NCI-H510A (cell line): ENCODE results near the gene UBE2I.
"Not testable (repeated sequence)": the region's sequence is repeated elsewhere in the genome, so short reads cannot be mapped to it uniquely, and the experiment has no call there.

Experiments used
- DNase-seq: peaks from one replicate; lab custom pipeline; 2025; lab: John Stamatoyannopoulos, UW

The UBE2I gene

GRCh38 chr16:1293921-1294656 lies 15.3 kb upstream of the UBE2I start:
- DNase-seq, result no peak

DNA sequence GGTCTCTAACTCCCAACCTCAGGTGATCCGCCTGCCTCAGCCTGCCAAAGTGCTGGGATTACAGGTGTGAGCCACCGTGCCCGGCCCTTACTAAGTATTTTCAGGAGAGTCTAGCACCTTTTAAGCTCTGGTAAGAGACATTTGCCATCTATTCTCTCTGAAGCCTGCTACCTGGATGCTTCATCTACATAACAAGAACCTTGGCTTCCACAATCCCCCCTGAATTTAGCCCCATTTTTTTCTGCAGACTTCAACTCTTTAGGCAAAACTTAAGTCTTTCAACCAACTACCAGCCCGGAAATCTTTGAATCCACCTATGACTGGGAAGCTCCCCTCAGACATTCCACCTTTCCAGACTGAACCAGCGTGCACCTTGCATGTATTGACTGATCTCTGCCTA lies 14.0 kb upstream of the UBE2I start:
- no peak for DNase-seq

DNA sequence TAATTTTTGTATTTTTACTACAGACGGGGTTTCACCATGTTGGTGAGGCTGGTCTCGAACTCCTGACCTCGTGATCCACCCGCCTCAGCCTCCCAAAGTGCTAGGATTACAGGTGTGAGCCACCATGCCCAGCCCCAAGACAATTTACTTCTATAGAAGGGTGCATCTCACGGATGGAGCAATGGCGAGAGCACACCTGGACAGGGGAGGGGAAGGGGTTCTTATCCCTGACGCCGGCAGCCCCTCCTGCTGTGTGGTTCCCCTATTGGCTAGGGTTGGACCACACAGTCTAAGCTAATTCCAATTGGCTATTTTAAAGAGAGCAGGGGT lies 12.8 kb upstream of the UBE2I start:
- not testable (repeated sequence) for DNase-seq

- peak; percentile 43 for DNase-seq
Observed at GRCh38 chr16:1297018-1297696, 12.3 kb upstream of the UBE2I start.

DNA sequence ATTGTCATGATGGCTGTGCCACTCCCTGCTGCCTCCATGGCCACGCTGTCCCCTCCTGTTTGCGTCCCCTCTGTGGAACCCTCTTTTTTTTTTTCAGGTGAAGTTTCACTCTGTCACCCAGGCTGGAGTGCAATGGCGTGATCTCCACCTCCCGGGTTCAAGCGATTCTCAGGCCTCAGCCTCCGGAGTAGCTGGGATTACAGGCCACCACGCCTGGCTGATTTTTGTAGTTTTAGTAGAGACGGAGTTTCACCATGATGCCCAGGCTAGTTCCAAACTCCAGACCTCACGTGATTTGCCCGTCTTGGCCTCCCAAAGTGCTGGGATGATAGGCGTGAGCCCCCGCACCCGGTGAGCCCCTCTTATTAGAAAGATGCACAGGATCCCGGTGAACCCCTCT lies 11.0 kb upstream of the UBE2I start:
- DNase-seq, result no peak

DNA sequence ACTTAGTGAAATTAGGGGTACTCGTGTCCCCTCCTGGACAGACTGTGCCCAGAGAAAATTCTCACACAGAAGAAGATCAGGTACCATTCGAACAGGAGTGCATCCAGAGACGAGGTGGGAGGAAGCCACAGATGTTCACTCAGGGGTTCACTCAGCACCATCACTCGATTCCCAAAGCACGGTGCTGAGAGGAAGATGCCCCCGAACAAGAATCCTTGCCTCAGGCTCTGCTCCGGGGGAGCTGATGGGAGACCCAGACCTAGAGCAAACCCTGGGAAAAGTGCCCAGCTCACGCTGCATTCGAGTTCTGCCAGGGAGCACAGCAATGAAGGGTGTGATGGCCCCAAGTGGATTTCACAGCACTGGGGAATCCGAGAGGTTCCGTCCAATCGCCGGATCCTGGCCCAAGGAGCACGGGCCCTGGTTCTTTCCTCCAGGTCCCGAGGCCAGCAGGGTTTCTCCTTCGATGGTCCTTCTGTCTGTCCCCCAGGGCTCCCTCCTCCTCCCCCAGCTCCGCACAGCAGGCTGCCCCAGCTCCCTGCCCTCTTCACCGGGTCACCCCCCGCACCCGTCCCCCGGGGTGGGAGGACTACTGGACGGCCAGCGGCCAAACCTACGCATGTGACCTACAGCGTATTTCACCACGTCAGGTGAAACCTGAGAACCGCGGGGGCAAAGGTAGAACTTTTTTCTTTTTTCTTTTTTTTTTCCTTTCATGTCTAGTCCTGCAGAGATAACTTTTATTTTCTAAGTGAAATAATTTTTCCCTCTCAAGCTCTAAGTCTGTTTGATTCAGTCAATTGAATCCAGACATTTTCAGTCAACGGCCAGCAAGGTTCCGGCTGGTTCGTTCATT lies 10.2 kb upstream of the UBE2I start:
- DNase-seq, result no peak

DNA sequence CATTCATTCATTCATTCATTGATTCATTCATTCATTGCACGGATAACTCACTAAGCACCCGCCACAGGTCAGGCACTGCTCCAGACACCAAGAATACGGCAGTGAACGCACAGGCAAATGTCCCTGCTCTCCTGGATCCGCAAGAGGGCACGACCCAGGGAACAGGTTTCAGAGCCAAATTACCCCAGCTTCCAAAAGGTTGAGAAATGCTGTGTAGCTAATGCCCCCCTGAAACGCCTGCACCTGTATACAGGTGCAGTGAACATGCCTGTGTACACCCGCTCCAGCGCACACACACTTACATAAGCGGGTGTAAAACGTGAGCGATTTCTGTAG lies 9.6 kb upstream of the UBE2I start:
- DNase-seq, result no peak

DNA sequence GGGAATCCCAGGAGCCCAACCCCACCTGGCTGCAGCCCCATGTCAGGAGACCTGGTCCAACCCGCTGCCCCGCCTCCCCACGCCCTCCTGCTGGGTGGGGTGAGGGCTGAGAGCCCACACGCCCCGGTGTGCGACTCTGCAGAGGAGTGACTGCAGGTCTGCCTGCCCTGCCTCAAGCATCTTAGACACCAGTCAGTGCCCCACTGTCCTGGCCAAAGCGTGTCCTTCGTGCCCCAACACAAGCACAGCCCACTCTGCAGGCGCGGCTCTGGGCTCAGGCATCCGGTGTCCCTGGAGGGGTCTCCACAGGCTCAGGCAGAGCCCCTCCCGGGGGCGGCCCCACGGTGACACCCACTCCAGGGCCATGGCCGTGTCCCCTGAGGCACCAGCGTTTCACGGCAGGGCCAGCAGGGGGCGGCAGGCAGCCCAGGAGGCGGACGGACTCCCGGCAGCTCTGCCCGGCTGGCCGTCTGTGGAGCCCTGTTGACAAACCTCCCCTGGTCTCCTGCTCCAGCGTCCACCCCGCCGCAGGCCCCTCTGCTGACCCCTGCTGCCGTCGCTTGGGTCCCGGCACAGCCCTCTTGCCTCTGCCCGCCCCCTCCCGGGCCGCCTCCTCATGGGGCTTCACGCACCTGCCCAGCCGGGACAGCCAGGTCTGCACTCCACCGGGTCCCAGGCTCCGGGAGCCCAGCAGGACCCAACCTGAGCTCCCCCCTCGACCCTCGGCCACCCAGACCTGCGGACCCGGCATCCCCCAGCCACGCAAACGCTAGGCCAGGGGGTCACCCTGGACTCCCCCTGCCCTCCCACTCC lies 8.6 kb upstream of the UBE2I start:
- no peak for DNase-seq

DNA sequence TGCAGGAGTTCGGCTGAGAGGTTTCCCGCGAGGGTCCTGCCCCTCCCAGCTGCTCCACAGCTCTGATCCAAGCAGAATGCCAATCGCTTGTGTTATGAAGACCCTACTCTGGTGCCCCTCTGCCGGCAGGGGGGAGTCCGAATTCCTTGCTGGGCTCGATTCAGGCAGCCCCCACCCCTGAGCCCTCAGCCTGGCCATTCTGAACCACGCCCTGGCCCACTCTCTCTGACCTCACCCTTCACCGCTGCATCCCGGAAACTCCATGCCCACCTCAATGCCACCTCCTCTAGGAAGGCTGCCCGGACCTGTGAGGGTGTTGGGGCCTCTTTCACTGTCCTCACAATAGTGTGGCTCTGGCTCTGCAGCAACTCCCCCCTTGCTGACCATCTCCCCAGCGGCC lies 7.9 kb upstream of the UBE2I start:
- DNase-seq, result no peak

DNA sequence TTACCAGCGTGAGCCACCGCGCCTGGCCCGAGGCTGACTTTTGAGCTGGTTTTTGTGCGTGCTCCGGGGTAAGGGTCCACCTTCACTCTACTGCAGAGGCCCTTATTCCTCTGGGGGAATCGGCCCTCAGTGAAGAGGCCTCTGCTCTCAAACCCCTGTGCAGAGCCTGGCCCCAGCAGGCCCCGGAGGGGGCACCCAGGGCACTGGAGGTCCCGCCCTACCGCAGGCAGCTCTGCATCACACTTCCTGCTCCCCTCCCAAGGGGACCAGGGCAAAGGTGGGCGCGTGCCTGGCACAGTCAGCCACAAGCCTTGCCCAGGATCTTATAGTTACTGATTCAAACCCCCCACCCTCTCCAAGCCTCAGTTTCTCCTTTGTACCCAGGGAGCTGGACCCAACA lies 3.6 kb upstream of the UBE2I start:
- DNase-seq, result no peak

DNA sequence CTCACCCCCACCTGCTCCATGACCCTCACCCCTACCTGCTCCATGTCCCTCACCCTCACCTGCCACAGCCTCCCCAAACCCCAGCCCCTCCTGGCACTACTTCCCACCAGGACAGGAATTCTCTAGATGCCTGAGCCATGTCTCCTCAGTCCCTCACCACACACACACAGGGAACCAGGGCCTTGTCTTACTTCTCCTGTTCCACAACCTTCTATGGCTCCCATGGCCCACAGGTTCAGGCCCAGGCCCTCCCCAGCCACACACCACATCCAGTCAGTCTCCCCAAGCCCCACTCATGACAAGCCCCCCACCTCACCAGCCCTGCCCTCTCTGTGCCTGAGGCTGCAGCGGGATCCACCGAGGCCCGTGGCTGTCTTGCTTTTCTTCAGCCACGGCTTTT lies 3.1 kb upstream of the UBE2I start:
- no peak for DNase-seq

- DNase-seq, result no peak
Observed at GRCh38 chr16:1308036-1308976, 1.1 kb upstream of the UBE2I start.

DNA sequence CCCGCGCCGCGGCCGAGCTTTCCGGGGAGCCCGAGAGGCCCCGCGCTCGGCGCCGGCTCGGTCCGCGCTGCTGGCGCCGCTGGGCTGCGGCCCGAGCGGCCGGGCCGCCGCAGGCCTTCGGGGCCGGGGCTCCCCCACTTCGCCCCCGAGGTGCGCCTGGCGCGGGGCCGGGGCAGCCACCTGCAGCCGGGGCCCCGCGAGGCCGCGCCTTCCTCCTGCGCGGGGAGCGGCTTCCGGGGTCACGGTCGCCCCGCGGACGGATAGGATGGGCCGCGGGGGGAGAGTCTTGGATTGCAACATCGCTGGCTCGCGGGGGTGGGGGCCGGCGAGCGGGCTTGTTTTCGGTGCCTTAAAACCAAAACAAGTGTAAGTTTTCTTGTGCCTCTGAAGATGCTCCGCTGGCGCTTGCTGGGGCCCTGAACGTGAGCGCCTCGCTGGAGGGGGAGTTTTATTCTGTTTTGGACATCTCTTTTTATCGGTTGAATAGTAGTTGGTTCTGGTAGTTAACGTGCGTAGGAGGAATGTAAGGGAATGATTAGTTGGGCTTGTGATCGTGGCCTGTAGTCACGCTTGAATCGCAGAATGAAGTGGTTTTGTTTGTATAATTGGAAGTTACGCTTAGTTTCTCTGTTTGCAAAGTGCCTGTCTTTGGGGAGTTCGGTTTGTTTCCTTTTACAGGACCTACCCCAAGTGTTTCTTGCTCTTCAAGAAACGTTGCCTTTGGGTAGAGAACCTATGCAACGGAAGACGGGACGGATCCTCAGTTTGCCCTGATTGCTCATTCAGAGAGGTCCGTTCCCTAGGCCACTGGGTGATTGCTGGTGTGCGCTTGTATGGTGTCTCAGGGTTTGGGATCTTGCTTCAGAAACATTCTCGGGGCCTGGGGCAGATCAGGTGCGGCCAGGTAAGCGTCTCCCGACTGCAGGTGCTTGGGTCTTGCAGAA lies 724 bp downstream of the UBE2I start:
- DNase-seq, result no peak

DNA sequence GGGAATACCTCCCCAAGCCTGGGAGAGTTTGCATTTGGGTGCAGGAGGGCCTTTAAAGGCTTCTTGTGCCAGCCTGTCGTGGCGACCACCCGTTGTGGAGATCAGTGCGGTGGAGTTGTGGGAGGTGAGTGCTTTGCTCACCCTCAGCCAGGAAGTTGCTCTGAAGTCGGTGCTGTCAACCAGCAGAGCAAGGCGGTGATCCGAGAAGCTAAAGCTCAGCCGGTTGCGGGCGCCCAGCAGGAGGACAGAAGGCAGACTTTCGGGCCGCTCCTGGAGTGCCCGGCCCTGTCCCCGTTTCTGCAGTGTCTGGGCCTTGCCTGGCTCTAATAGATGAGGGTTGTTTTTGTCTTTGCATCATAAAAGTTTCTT lies 1.4 kb downstream of the UBE2I start:
- DNase-seq, result no peak

DNA sequence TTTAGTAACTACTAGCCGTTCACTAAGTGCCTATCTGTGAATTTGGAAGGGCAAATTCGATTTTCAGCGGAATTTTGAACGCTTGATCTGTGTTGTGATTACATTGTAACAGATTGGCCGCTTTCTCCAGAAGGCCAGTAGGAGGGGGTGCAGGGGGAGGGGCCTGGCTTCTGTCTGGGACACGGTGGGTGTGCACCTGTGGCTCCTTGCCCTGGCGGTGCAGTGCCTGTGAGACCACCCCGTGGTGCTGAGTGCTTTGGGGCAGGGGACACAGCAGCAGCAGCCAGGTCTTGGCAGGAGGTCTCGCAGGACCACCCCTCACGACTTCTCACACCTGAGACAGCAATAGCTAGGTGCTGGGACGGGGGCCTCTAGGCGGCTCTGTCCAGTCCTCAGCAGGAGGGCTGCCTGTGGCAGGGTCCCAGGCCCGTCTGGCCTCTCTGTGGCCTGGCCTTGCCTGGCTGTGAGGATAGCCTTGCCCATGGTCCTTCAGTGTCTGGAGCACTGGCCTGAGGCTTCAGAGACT lies 1.8 kb downstream of the UBE2I start:
- DNase-seq, result no peak

DNA sequence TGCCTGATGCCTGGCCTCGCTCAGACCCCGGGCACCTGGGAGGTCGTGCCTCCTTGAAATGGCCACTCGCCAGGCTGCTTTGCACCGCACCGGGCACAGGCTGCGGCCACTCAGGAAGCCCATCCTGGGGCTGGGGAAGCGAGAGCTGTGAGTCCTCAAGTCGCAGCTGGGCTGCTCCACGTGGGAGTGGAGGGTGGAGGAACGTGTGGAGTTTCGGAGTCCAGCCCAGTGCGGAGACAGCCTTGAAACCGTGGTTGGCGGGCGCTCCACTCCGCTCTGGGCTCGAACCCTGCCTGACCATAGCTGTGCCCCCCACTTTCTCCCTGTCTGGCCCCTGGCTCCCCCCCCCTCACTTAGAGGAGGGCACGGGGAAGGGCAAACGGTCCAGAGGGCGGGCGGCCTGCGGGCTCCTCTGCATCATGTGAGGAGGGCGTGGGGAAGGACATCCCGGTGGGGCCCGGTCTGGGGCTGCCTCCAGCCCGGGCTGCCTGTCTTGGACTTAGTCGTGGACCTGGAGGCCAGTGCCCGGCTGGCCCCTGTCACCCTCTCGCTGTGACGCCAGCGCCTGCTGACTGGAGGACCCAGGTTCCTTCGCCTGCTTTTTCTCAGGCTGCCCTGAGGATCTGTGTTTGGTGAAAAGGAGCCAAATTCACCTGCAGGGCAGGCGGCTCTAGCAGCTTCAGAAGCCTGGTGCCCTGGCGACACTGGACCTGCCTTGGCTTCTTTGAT lies 2.5 kb downstream of the UBE2I start:
- no peak for DNase-seq

GRCh38 chr16:1312467-1312816 lies 3.0 kb downstream of the UBE2I start:
- DNase-seq, result no peak

DNA sequence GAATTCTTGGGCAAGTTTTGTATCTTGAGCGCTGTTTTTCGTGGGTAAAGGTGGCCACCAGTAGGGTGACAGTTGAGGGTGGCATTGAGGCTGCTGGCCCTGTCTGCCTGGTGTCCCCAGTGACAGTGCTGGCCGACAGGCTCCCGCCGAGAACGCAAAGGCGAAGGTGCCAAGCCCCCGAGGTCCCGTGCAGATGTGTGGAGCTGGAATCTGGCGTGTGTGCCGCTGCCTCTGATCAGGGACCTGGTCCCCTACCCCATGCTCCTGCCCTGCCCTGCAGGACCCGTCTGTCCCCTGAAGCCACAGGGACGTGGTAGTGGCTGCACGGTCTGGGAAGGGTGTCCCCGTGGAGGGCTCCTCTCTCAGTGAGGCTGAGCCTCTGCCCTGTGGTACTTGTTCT lies 3.5 kb downstream of the UBE2I start:
- DNase-seq, result no peak

GRCh38 chr16:1313721-1314369 lies 4.4 kb downstream of the UBE2I start:
- no peak for DNase-seq
